ENCODE data around the gene MRPL36.

The MRPL36 gene

DNA sequence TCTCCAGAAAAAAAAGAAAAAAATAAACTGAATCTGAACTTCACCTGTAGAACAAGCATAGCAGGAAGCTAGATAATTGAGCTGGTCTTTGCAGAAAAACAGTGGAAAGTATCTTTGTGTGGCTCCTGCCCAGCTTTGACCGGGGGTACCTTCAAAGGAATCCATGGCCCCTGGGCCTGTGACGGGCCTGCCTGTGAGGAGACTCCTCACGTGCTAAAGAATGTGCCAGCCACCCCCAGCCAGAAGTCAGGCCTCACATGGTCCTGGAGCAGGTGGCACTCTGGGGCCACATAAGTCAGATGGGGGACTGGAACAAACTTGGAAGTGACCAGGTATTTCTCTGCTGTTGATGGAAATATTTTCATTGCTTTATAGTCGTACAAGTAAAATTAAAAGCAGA lies 5.7 kb upstream of the MRPL36 start:
- Histone ChIP-seq H3K4me3 (ENCODE audit: low read depth, low read length) (no peak overlapping the region), H3K4me1 (no peaks in the 10 kb centered on the region; the same call in 1 of the 2 replicates), H3K9me3 (no peaks in the 10 kb centered on the region), H3K27me3 (no peaks in the 10 kb centered on the region), H3K36me3 (peaks cover 75% of the 10 kb centered on the region)
- TF ChIP-seq, protein P1, sequence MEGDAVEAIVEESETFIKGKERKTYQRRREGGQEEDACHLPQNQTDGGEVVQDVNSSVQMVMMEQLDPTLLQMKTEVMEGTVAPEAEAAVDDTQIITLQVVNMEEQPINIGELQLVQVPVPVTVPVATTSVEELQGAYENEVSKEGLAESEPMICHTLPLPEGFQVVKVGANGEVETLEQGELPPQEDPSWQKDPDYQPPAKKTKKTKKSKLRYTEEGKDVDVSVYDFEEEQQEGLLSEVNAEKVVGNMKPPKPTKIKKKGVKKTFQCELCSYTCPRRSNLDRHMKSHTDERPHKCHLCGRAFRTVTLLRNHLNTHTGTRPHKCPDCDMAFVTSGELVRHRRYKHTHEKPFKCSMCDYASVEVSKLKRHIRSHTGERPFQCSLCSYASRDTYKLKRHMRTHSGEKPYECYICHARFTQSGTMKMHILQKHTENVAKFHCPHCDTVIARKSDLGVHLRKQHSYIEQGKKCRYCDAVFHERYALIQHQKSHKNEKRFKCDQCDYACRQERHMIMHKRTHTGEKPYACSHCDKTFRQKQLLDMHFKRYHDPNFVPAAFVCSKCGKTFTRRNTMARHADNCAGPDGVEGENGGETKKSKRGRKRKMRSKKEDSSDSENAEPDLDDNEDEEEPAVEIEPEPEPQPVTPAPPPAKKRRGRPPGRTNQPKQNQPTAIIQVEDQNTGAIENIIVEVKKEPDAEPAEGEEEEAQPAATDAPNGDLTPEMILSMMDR (IDR thresholded peaks at IDR 0.05; ENCODE audit: low read depth, low read length), result no peak
- no peak for DNase-seq

DNA sequence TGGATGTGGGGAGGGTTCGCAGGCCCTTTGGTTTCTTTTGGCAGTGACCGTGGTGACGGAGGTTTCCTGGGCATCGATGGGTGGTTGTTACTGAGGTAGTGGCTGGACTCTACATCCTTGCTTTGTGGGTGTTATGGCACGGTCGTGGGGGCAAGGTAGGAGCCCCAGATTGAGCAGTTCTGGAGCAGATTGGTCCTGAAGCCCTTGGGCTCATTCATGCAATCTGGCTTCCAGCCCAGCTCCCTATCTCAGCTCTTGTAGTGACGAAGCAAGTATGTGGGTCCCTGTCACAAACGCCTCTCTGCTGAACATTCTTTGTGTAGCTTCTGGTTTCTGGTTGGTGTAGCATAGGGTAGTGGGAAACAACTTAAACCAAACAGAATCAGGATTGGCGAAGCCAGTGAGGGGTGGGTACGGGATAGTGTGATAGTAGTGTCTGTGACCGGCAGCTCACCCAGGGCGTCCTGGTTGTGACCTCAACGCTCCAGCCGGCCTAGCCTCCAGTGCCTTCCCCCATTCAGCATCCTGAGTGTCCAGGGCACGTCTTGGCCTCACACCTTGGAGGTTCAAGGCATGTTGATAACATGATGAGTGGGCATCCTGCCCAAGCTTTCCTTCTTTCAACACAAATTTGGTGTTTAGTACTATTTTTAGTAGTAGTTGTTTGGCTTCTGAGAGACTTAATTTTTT lies 4.5 kb upstream of the MRPL36 start:
- Histone ChIP-seq H3K9me3 (no peaks in the 10 kb centered on the region), H3K27me3 (no peaks in the 10 kb centered on the region), H3K4me1 (no peaks in the 10 kb centered on the region; the same call in 1 of the 2 replicates), H3K36me3 (peaks cover 66% of the 10 kb centered on the region), H3K4me3 (ENCODE audit: low read depth, low read length) (no peak overlapping the region)
- TF ChIP-seq, protein P1 (IDR thresholded peaks at IDR 0.05; ENCODE audit: low read depth, low read length), result no peak
- DNase-seq, result no peak

DNA sequence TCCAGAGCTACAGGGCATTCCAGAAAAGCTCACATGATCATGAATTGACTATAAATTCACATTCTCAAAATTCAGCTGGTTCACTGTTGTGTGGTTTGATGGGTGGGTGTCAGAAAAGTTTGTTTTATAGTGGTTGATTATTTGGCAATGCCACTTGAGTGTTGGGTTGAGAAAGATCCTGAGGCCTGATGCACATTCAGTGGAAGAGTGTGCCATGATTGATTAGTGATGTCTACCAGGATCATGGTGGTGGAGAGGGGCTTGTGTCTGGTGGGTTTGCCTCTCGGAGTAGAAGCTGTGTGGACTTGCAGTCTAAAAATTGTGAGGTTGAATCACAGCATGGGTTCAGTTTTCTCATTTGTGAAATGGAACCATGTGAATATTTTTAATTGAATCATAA lies 3.6 kb upstream of the MRPL36 start:
- H3K36me3 ChIP-seq, result peaks cover 59% of the 10 kb centered on the region
- no peaks in the 10 kb centered on the region for H3K27me3 ChIP-seq
- TF ChIP-seq, protein P1 (IDR thresholded peaks at IDR 0.05; ENCODE audit: low read depth, low read length), result no peak
- H3K4me1 ChIP-seq, result no peaks in the 10 kb centered on the region; the same call in 1 of the 2 replicates
- no peaks in the 10 kb centered on the region for H3K9me3 ChIP-seq
- no peak for DNase-seq
- H3K4me3 ChIP-seq (ENCODE audit: low read depth, low read length), result no peak overlapping the region

DNA sequence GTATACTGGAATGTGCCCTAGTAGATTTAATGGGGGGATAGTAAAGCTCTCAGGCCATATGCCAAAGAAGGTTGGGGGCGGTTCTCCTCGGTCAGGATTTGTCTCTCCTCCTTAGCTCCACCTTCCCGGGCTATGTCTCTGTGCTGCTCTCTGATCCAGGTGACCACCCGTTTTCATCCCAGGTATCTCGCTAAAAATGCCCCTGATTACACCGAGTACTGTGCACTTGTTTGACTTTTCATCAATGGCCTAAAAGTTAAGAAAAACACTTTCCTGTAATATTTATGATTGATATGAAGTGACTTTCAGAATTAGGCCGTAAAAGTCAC lies 2.3 kb upstream of the MRPL36 start:
- H3K4me1 ChIP-seq, result no peaks in the 10 kb centered on the region; the same call in 1 of the 2 replicates
- H3K27me3 ChIP-seq, result no peaks in the 10 kb centered on the region
- H3K9me3 ChIP-seq, result no peaks in the 10 kb centered on the region
- TF ChIP-seq, protein P1 (IDR thresholded peaks at IDR 0.05; ENCODE audit: low read depth, low read length), result no peak
- DNase-seq, result no peak
- peaks cover 59% of the 10 kb centered on the region for H3K36me3 ChIP-seq
- H3K4me3 ChIP-seq (ENCODE audit: low read depth, low read length), result peak overlapping the region; percentile 93

DNA sequence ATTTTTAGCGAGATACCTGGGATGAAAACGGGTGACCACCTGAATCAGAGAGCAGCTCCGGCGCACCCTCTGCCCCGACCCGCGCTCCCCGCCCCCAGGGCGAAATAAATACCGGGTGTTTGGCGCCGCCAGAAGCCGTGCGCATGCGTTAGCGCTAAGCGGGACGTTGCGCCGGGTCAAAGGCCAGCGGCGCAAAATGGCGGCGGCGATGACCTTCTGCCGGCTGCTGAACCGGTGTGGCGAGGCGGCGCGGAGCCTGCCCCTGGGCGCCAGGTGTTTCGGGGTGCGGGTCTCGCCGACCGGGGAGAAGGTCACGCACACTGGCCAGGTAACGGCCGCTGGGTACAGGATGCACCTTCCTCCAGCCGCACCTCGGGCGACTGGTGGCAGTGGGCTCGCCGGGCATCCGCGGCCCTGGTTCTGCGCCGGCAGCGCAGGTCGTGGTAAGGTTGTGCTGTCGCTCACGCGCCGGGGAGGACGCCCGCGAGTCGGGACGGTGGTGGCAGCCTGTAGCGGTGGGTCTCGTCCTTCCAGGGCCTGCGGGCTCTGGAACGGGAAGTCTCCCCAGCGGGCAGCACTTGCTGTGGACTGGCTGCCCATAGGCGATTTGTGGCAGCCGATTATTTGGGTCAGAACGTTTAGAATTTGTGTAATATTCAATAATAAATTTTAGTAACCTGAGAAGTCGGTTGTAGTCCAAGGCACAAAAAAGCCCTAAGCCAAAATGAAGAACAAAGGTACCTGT lies 1.8 kb upstream of the MRPL36 start, which contains the start of gene NDUFS6:
TSS of gene NDUFS6 (plus strand) at position 186 of the 745 bp plus-strand sequence. CDS start at position 197, 11 bp downstream.
- peak; percentile 75 for DNase-seq

More for the DNA sequence above, 1.8 kb upstream of the MRPL36 start, which contains the start of gene NDUFS6:
- peak within 1 kb of the TSS; percentile 93 for H3K4me3 ChIP-seq (ENCODE audit: low read depth, low read length)
- no peaks in the 10 kb centered on the region; the same call in 1 of the 2 replicates for H3K4me1 ChIP-seq
- no peaks in the 10 kb centered on the region for H3K9me3 ChIP-seq
- TF ChIP-seq, protein P1 (IDR thresholded peaks at IDR 0.05; ENCODE audit: low read depth, low read length), result no peak
- H3K36me3 ChIP-seq, result peaks cover 55% of the 10 kb centered on the region
- H3K27me3 ChIP-seq, result no peaks in the 10 kb centered on the region
